Heart right ventricle (tissue), 16 donors: ENCODE data around the gene CARD9. TPM values are rescaled to one million over a fixed set of nuclear protein-coding genes. Genes with fewer than 3 reads are reported as not detected.

Experiments
- ATAC-seq, 8 donors: fragments of 200-7000 bp; cut with Tn5 transposase; one replicate each; pipeline ENCODE4 v1.9.1; 2020; ENCODE audit warnings: mild to moderate bottlenecking in 8 of 8, moderate library complexity in 8 of 8, moderate number of reproducible peaks in 1 of 8
- DNase-seq, 2 donors: peaks; one replicate each; pipeline ENCODE4 v3.0.0-alpha.2; 2020
- H3K27ac ChIP-seq, 10 donors: fragments of 200-600 bp; sonication (generic) in 2 of 10; one replicate each; pipeline versions ENCODE4 v1.5.0 to v1.8.0; 2020 to 2022; ENCODE audit warnings: mild to moderate bottlenecking in 3 of 10
- H3K27me3 ChIP-seq, 7 donors: fragments of 200-600 bp; one replicate each; pipeline ENCODE4 v1.8.0; 2021 to 2022; ENCODE audit warnings: mild to moderate bottlenecking in 2 of 7
- H3K36me3 ChIP-seq, 9 donors: fragments of 200-600 bp; sonication (generic) in 1 of 9; one replicate each; pipeline versions ENCODE4 v1.5.0 to v1.8.0; 2020 to 2022; ENCODE audit warnings: mild to moderate bottlenecking in 2 of 9
- H3K4me1 ChIP-seq, 9 donors: fragments of 200-600 bp; sonication (generic) in 1 of 9; one replicate each; pipeline versions ENCODE4 v1.5.0 to v1.8.0; 2020 to 2022; ENCODE audit warnings: mild to moderate bottlenecking in 4 of 9
- H3K4me3 ChIP-seq, 10 donors: fragments of 200-600 bp; sonication (generic) in 2 of 10; one replicate each; pipeline versions ENCODE4 v1.5.0 to v1.8.0; 2020 to 2022; ENCODE audit warnings: mild to moderate bottlenecking in 7 of 10, moderate library complexity in 2 of 10
- H3K9me3 ChIP-seq, 11 donors: fragments of 200-600 bp in 10 of 11; sonication (generic) in 2 of 11; one replicate each; pipeline versions ENCODE4 v1.5.0 to v1.8.0; 2013 to 2022; ENCODE audit warnings: mild to moderate bottlenecking in 2 of 11, control low read depth in 1 of 11, moderate library complexity in 1 of 11
- WGBS, 2 donors: extraction: QIAGEN DNeasy Blood & Tissue Kit; methylation state at CpG; one replicate each; pipeline ENCODE4 v1.1.7; 2013; ENCODE audit warnings: inconsistent platforms in 1 of 2; 5-methylcytosine and 5-hydroxymethylcytosine counted together
- intact Hi-C, 10 donors: fragments of 100-400 bp; cut with DNase I; formaldehyde crosslinking; loops; one replicate each; pipeline versions ENCODE4 v1.11.1 to v1.14.2; 2022
- polyA plus RNA-seq, 2 donors: library from polyadenylated mRNA; stranded (reverse); fragments of 200-250 nt; gene quantifications; one replicate each; pipeline ENCODE4 v1.2.3, GENCODE V29; 2013
- total RNA-seq, 10 donors: library from RNA; stranded (reverse); fragmentation: NEBNext Ultra II Directional in 3 of 10; extraction: Animal tissue kit (Norgen Biotek cat#: 25700) in 3 of 10; gene quantifications; one replicate each; pipeline versions ENCODE4 v1.2.1 to v1.2.4, GENCODE V29; 2021 to 2023
- TF ChIP-seq, protein P1 (sequence below), 9 donors: fragments of 200-600 bp; sonication (generic) in 2 of 9; IDR thresholded peaks; one replicate each; pipeline versions ENCODE4 v1.5.0 to v1.8.0; 2021 to 2022; ENCODE audit warnings: antibody characterized with exemption in 9 of 9, mild to moderate bottlenecking in 5 of 9, moderate library complexity in 1 of 9
- donor health status: Arrhythmogenic right ventricular cardiomyopathy.
- donor health status: ischemic (EF 13 %, LVEDD 7.1; RV severe dilation, severe dysfunction).
- donor health status: healthy with polysubstance abuse.
- donor health status: DM: no; HTN: yes; CAD: no.
- donor health status: DM: no; HTN: no; CAD: no.
- donor health status: ischemic (EF 25% LVEDD 6.9; RV normal size, moderate dysfunction).
- donor health status: ischemic (EF 25% LVEDD 5.7; RV mildly dilated, moderate dysfunction).
- donor health status: healthy.
- donor health status: DM: yes; HTN: yes; CAD: no.
- donor health status: Ischemic cardiomyopathy.
- donor health status: ischemic (EF 35%, LVEDD 5.7; RV mildly dilated, moderate dysfunction).
- donor health status: nonischemic (EF 11% LVEDD 7.7; RV severe dilation, severe dysfunction).
- donor health status: DM: yes; HTN: yes; CAD: no.
- donor health status: PGD.
- donor health status: ischemic (EF 29% LVEDD 5.4; RV normal size, mild dysfunction).
- donor health status: nonischemic (EF 23%, LVEDD 6.1; RV moderate dilation, normal function).

CARD9 gene
- total and polyA plus RNA-seq, 12 donors = 0.21 to 2.0 (median 1.1) TPM; not detected in 1

DNA sequence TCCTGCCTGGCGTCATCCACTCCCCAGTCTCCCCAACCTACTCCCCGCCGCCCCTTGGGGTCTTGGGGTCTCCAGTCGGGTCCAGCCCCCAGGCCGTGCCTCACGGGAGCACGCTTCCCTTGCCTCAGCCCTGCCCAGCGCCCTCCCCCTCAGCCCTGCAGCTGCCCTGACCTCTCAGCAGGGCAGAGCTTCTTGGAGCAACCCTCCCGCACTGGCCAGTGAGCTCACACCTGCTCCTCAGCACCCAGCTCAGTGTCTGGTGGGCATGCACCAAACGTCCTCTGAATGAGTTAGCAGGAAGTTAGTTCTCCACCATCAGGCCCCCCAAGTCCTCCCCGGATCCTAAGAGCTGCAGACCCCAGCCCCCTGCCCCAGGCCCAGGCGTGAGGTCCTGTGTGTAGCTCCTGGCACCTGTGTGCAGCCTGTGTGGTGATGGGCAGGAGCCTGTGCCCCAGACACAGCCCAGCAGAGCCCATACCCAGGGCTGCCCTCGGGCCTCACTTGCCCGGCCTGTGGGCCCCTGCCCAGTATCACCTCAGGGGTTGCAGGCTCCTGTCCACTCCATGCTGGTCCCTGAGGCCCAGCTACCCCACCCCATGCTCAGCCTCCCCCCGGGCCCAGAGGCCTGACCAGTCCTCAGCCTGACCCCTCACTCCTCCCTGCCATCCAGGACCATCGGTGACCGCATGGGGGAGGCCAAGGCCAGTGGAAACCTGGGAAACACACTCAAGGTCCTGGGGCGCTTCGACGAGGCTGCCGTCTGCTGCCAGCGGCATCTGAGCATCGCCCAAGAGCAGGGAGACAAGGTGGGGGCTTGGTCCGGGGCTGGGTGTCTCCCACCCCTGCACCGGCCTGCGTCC, 37.9 kb downstream of the CARD9 start:
- intact Hi-C loops = loop anchor here in 1 of 10 donors (5.0 kb wide), 1 partner anchor 67 kb away; the partner anchor contains the start of gene SNAPC4
- no peak for DNase-seq
- H3K27me3 ChIP-seq = no peaks in the 10 kb centered on the region
- ATAC-seq = peak in 1 of 8 donors; percentile 0
- TF ChIP-seq, protein P1, sequence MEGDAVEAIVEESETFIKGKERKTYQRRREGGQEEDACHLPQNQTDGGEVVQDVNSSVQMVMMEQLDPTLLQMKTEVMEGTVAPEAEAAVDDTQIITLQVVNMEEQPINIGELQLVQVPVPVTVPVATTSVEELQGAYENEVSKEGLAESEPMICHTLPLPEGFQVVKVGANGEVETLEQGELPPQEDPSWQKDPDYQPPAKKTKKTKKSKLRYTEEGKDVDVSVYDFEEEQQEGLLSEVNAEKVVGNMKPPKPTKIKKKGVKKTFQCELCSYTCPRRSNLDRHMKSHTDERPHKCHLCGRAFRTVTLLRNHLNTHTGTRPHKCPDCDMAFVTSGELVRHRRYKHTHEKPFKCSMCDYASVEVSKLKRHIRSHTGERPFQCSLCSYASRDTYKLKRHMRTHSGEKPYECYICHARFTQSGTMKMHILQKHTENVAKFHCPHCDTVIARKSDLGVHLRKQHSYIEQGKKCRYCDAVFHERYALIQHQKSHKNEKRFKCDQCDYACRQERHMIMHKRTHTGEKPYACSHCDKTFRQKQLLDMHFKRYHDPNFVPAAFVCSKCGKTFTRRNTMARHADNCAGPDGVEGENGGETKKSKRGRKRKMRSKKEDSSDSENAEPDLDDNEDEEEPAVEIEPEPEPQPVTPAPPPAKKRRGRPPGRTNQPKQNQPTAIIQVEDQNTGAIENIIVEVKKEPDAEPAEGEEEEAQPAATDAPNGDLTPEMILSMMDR (IDR thresholded peaks at IDR 0.05) = no peak
- no peaks in the 10 kb centered on the region for H3K9me3 ChIP-seq
- H3K27ac ChIP-seq = peak overlapping the region in 3 of 10 donors; percentile 21 to 31 (median 23)
- WGBS, 2 donors = 83 to 86% methylated on average over 26 of the region's 26 CpGs
- H3K4me1 ChIP-seq = peaks cover 0 to 9% (median under 1%) of the 10 kb centered on the region in 9 donors
- no peak overlapping the region for H3K4me3 ChIP-seq
- H3K36me3 ChIP-seq = peaks cover 0 to 48% (median 6%) of the 10 kb centered on the region in 9 donors

GRCh38 chr9:136334541-136334940, 38.9 kb downstream of the CARD9 start:
- TF ChIP-seq, protein P1 (IDR thresholded peaks at IDR 0.05) = no peak
- Histone ChIP-seq H3K27ac (no peak overlapping the region), H3K9me3 (no peaks in the 10 kb centered on the region), H3K4me3 (no peak overlapping the region), H3K4me1 (peaks cover 0 to 14% (median 7%) of the 10 kb centered on the region in 9 donors), H3K27me3 (no peaks in the 10 kb centered on the region), H3K36me3 (peaks cover 0 to 41% (median 6%) of the 10 kb centered on the region in 9 donors)
- WGBS, 2 donors = 95 to 98% methylated on average over 21 of the region's 21 CpGs
- no peak for ATAC-seq
- DNase-seq = no peak
- intact Hi-C loops = loop anchor here in 1 of 10 donors (5.0 kb wide), 1 partner anchor 63 kb away; no protein-coding TSS in a partner anchor

DNA sequence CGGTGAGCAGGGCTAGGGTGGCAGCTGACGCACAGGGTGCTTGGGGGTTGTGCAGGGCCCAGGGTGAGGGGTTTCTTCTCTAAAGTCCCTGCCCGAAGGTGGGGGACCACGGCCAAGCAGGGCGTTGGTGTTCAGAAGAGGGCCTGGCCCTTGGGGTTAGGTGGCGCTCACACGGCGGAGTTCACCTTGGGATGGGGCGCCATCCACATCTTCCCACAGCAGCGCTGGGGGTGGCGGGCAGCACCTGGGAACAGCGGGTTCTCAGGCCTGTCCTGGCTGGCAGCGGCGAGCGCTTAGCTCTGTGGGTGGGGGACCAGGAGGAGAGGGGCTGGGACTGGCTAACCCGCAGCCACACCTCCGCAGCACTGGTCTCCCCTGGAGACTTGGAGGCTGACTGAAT, 40.0 kb downstream of the CARD9 start:
- H3K36me3 ChIP-seq = peaks cover 0 to 36% (median 6%) of the 10 kb centered on the region in 9 donors
- intact Hi-C loops = loop anchor here in 1 of 10 donors (5.0 kb wide), 1 partner anchor 64 kb away; no protein-coding TSS in a partner anchor

GRCh38 chr9:136333045-136333444, 40.4 kb downstream of the CARD9 start:
- no peak overlapping the region for H3K27ac ChIP-seq
- WGBS, 2 donors = 92% methylated on average over 12 of the region's 12 CpGs
- peaks cover 12 to 25% (median 22%) of the 10 kb centered on the region in 9 donors for H3K4me1 ChIP-seq
- H3K27me3 ChIP-seq = peaks cover 0 to 6% (median 0%) of the 10 kb centered on the region in 7 donors
- intact Hi-C loops = loop anchor here in 1 of 10 donors (5.0 kb wide), 1 partner anchor 64 kb away; no protein-coding TSS in a partner anchor
- peaks cover 0 to 32% (median 6%) of the 10 kb centered on the region in 9 donors for H3K36me3 ChIP-seq
- DNase-seq (no peak), ATAC-seq (no peak)
- no peak overlapping the region for H3K4me3 ChIP-seq
- H3K9me3 ChIP-seq = no peaks in the 10 kb centered on the region
- TF ChIP-seq, protein P1 (IDR thresholded peaks at IDR 0.05) = no peak

More for the DNA sequence above, 40.0 kb downstream of the CARD9 start:
- TF ChIP-seq, protein P1 (IDR thresholded peaks at IDR 0.05) = no peak
- H3K27ac ChIP-seq = no peak overlapping the region
- WGBS, 2 donors = 95% methylated on average over 17 of the region's 17 CpGs
- peaks cover 0 to 2% (median 0%) of the 10 kb centered on the region in 7 donors for H3K27me3 ChIP-seq
- no peak overlapping the region for H3K4me3 ChIP-seq
- H3K4me1 ChIP-seq = peaks cover 8 to 20% (median 17%) of the 10 kb centered on the region in 9 donors
- no peaks in the 10 kb centered on the region for H3K9me3 ChIP-seq
- DNase-seq = no peak
- no peak for ATAC-seq
